SU-DHL-6 (cell line): ENCODE results near the gene SLC41A3.

Experiments used
- H2AFZ ChIP-seq: fragments of 200-600 bp; sonication (generic); 2 replicates; pipeline ENCODE4 v1.6.1; 2014; ENCODE audit warnings: low read depth, mild to moderate bottlenecking, moderate library complexity, mixed read lengths, antibody characterized with exemption, low read length; ENCODE audit not compliant: severe bottlenecking
- H3F3A ChIP-seq: fragments of 200-600 bp; shearing (Covaris generic); 2 replicates; pipeline ENCODE4 v1.6.0; 2016; ENCODE audit warnings: antibody characterized with exemption, mild to moderate bottlenecking; ENCODE audit not compliant: insufficient read depth
- H3K27ac ChIP-seq: fragments of 200-600 bp; sonication (generic); 2 replicates; pipeline ENCODE4 v1.5.1; 2016; ENCODE audit warnings: low read depth, mild to moderate bottlenecking, low read length, moderate library complexity, mixed read lengths
- H3K27me3 ChIP-seq: fragments of 200-600 bp; sonication (generic), shearing (Covaris generic); 2 replicates; pipeline ENCODE4 v1.6.0; 2014; ENCODE audit warnings: mild to moderate bottlenecking, low read length
- H3K36me3 ChIP-seq: fragments of 200-600 bp; sonication (generic); 2 replicates; pipeline ENCODE4 v1.6.1; 2014; ENCODE audit warnings: mild to moderate bottlenecking, low read length, mixed read lengths
- H3K4me2 ChIP-seq: fragments of 300-600, 200-600 bp; shearing (Covaris generic), sonication (generic); 2 replicates; pipeline ENCODE4 v1.6.0; 2014; ENCODE audit warnings: low read length, low read depth, mild to moderate bottlenecking; ENCODE audit not compliant: poor library complexity, severe bottlenecking
- H3K4me3 ChIP-seq: fragments of 200-600 bp; sonication (generic); 2 replicates; pipeline ENCODE4 v1.5.1; 2014; ENCODE audit warnings: antibody characterized with exemption, low read length, mild to moderate bottlenecking, mixed read lengths; ENCODE audit not compliant: insufficient read depth, poor library complexity, severe bottlenecking
- H3K79me2 ChIP-seq: fragments of 200-600 bp; sonication (generic); 2 replicates; pipeline ENCODE4 v1.6.1; 2014; ENCODE audit warnings: mild to moderate bottlenecking, low read length, moderate library complexity; ENCODE audit not compliant: insufficient read depth
- H3K9ac ChIP-seq: fragments of 200-600 bp; sonication (generic); 2 replicates; pipeline ENCODE4 v1.7.0; 2014; ENCODE audit warnings: mild to moderate bottlenecking, low read length
- H3K9me2 ChIP-seq: fragments of 200-600 bp; sonication (generic); replicated peaks from 2 replicates; pipeline ENCODE4 v1.6.1; 2014; ENCODE audit warnings: low read length; ENCODE audit not compliant: insufficient read depth
- H3K9me3 ChIP-seq: fragments of 200-600 bp; sonication (generic); 2 replicates; pipeline ENCODE4 v1.6.1; 2014; ENCODE audit warnings: low read length, mixed read lengths; ENCODE audit not compliant: insufficient read depth
- H4K20me1 ChIP-seq: fragments of 200-600 bp; sonication (generic); 2 replicates; pipeline ENCODE4 v1.6.1; 2014; ENCODE audit warnings: low read depth, mild to moderate bottlenecking, antibody characterized with exemption, low read length, moderate library complexity, mixed read lengths
- CTCF ChIP-seq: fragments of 200-600 bp; sonication (generic); IDR thresholded peaks from one replicate; pipeline ENCODE4 v1.5.1; 2017; ENCODE audit warnings: antibody characterized with exemption, mild to moderate bottlenecking, low read length, moderate library complexity; ENCODE audit not compliant: insufficient read depth, poor library complexity, severe bottlenecking
- EZH2phosphoT487 ChIP-seq: fragments of 200-600 bp; sonication (generic), shearing (Covaris generic); conservative IDR thresholded peaks from 2 replicates; pipeline ENCODE4 v1.6.1; 2018; ENCODE audit warnings: mild to moderate bottlenecking, antibody characterized with exemption, low read length, moderate library complexity, mixed read lengths

SLC41A3 gene

GRCh38 chr3:126119976-126120375 lies 36.1 kb upstream of the SLC41A3 start:
- Histone ChIP-seq H3K9ac (no peak overlapping the region), H3K9me3 (no peaks in the 10 kb centered on the region), H3K27me3 (no peaks in the 10 kb centered on the region), H3F3A (no peaks in the 10 kb centered on the region), H3K4me3 (no peak overlapping the region), H2AFZ (no peak overlapping the region), H3K27ac (no peak overlapping the region), H3K36me3 (no peaks in the 10 kb centered on the region), H3K4me2 (no peak overlapping the region), H3K79me2 (no peaks in the 10 kb centered on the region), H4K20me1 (no peaks in the 10 kb centered on the region), H3K9me2 (no peaks in the 10 kb centered on the region)
- TF ChIP-seq EZH2phosphoT487 (no peak), CTCF (no peak)

GRCh38 chr3:126119008-126119675 lies 35.2 kb upstream of the SLC41A3 start:
- Histone ChIP-seq H3K9me3 (no peaks in the 10 kb centered on the region), H2AFZ (no peak overlapping the region), H4K20me1 (no peaks in the 10 kb centered on the region), H3K36me3 (no peaks in the 10 kb centered on the region), H3K9me2 (no peaks in the 10 kb centered on the region), H3K4me2 (no peak overlapping the region), H3K4me3 (no peak overlapping the region), H3F3A (no peaks in the 10 kb centered on the region), H3K27ac (no peak overlapping the region), H3K27me3 (no peaks in the 10 kb centered on the region), H3K9ac (no peak overlapping the region), H3K79me2 (no peaks in the 10 kb centered on the region)
- TF ChIP-seq CTCF (no peak), EZH2phosphoT487 (no peak)

GRCh38 chr3:126118591-126118990 lies 34.7 kb upstream of the SLC41A3 start:
- H3K9ac ChIP-seq: no peak overlapping the region

More at GRCh38 chr3:126118591-126118990, 34.7 kb upstream of the SLC41A3 start:
- Histone ChIP-seq H3K27ac (no peak overlapping the region), H3K9me3 (no peaks in the 10 kb centered on the region), H3F3A (no peaks in the 10 kb centered on the region), H3K9me2 (no peaks in the 10 kb centered on the region), H3K27me3 (no peaks in the 10 kb centered on the region), H3K4me2 (no peak overlapping the region), H3K4me3 (no peak overlapping the region), H3K36me3 (no peaks in the 10 kb centered on the region), H4K20me1 (no peaks in the 10 kb centered on the region), H3K79me2 (no peaks in the 10 kb centered on the region), H2AFZ (no peak overlapping the region)
- TF ChIP-seq EZH2phosphoT487: no peak
- no peak for TF ChIP-seq CTCF
